ENCODE results near the gene TMEM186.
"Not testable (repeated sequence)": the region's sequence is repeated elsewhere in the genome, so short reads cannot be mapped to it uniquely, and the experiment has no call there.

The TMEM186 gene

GRCh38 chr16:8845699-8846298 is 48.4 kb upstream of the TMEM186 start:
- H3K9ac ChIP-seq (ENCODE audit: low read length), result no peak overlapping the region
- H3F3A ChIP-seq (ENCODE audit: insufficient read depth), result no peaks in the 10 kb centered on the region
- no peak overlapping the region for H3K4me2 ChIP-seq (ENCODE audit: low read depth, low read length, poor library complexity, severe bottlenecking)
- TF ChIP-seq EZH2phosphoT487 (conservative IDR thresholded peaks at IDR 0.05; ENCODE audit: low read length), result no peak
- TF ChIP-seq CTCF (IDR thresholded peaks at IDR 0.05; ENCODE audit: insufficient read depth, low read length, poor library complexity, severe bottlenecking), result no peak
- no peaks in the 10 kb centered on the region for H3K9me3 ChIP-seq (ENCODE audit: insufficient read depth, low read length)
- H3K9me2 ChIP-seq (replicated peaks; ENCODE audit: insufficient read depth, low read length), result no peaks in the 10 kb centered on the region
- H3K27me3 ChIP-seq (ENCODE audit: low read length), result no peaks in the 10 kb centered on the region
- no peak overlapping the region for H2AFZ ChIP-seq (ENCODE audit: low read depth, low read length, severe bottlenecking)
- H3K36me3 ChIP-seq (ENCODE audit: low read length), result no peaks in the 10 kb centered on the region; the same call in 1 of the 2 replicates
- H3K27ac ChIP-seq (ENCODE audit: low read depth, low read length), result no peak overlapping the region
- no peaks in the 10 kb centered on the region; the same call in 1 of the 2 replicates for H4K20me1 ChIP-seq (ENCODE audit: low read depth, low read length)
- H3K79me2 ChIP-seq (ENCODE audit: insufficient read depth, low read length), result peaks cover 15% of the 10 kb centered on the region
- no peak overlapping the region for H3K4me3 ChIP-seq (ENCODE audit: insufficient read depth, low read length, poor library complexity, severe bottlenecking)

GRCh38 chr16:8843296-8843695 is 45.9 kb upstream of the TMEM186 start:
- H3K27me3 ChIP-seq (ENCODE audit: low read length); H4K20me1 ChIP-seq (ENCODE audit: low read depth, low read length); H3K9ac ChIP-seq (ENCODE audit: low read length); H3K27ac ChIP-seq (ENCODE audit: low read depth, low read length); H3K36me3 ChIP-seq (ENCODE audit: low read length); H3F3A ChIP-seq (ENCODE audit: insufficient read depth); H3K4me3 ChIP-seq (ENCODE audit: insufficient read depth, low read length, poor library complexity, severe bottlenecking); H2AFZ ChIP-seq (ENCODE audit: low read depth, low read length, severe bottlenecking); H3K9me2 ChIP-seq (replicated peaks; ENCODE audit: insufficient read depth, low read length); H3K9me3 ChIP-seq (ENCODE audit: insufficient read depth, low read length); H3K4me2 ChIP-seq (ENCODE audit: low read depth, low read length, poor library complexity, severe bottlenecking): not testable (repeated sequence)
- H3K79me2 ChIP-seq (ENCODE audit: insufficient read depth, low read length), result peaks cover 15% of the 10 kb centered on the region

- H3K4me3 ChIP-seq (ENCODE audit: insufficient read depth, low read length, poor library complexity, severe bottlenecking); H3K9me2 ChIP-seq (replicated peaks; ENCODE audit: insufficient read depth, low read length); H3K27ac ChIP-seq (ENCODE audit: low read depth, low read length); H3K9ac ChIP-seq (ENCODE audit: low read length); H3K9me3 ChIP-seq (ENCODE audit: insufficient read depth, low read length); H2AFZ ChIP-seq (ENCODE audit: low read depth, low read length, severe bottlenecking); H3K4me2 ChIP-seq (ENCODE audit: low read depth, low read length, poor library complexity, severe bottlenecking); H4K20me1 ChIP-seq (ENCODE audit: low read depth, low read length); H3F3A ChIP-seq (ENCODE audit: insufficient read depth); H3K27me3 ChIP-seq (ENCODE audit: low read length); H3K36me3 ChIP-seq (ENCODE audit: low read length): not testable (repeated sequence)
- peaks cover 18% of the 10 kb centered on the region for H3K79me2 ChIP-seq (ENCODE audit: insufficient read depth, low read length)
Measured at GRCh38 chr16:8842016-8842415, 44.6 kb upstream of the TMEM186 start.

- not testable (repeated sequence) for H3K4me3 ChIP-seq (ENCODE audit: insufficient read depth, low read length, poor library complexity, severe bottlenecking); H3K9me3 ChIP-seq (ENCODE audit: insufficient read depth, low read length); H3K79me2 ChIP-seq (ENCODE audit: insufficient read depth, low read length); H3K36me3 ChIP-seq (ENCODE audit: low read length); H3K27ac ChIP-seq (ENCODE audit: low read depth, low read length); H3K9me2 ChIP-seq (replicated peaks; ENCODE audit: insufficient read depth, low read length); H3F3A ChIP-seq (ENCODE audit: insufficient read depth); H3K9ac ChIP-seq (ENCODE audit: low read length); H3K27me3 ChIP-seq (ENCODE audit: low read length); H2AFZ ChIP-seq (ENCODE audit: low read depth, low read length, severe bottlenecking); H4K20me1 ChIP-seq (ENCODE audit: low read depth, low read length); H3K4me2 ChIP-seq (ENCODE audit: low read depth, low read length, poor library complexity, severe bottlenecking)
Measured at GRCh38 chr16:8837594-8837993, 40.2 kb upstream of the TMEM186 start.

- H3K4me3 ChIP-seq (ENCODE audit: insufficient read depth, low read length, poor library complexity, severe bottlenecking); H3K36me3 ChIP-seq (ENCODE audit: low read length); H3K9me2 ChIP-seq (replicated peaks; ENCODE audit: insufficient read depth, low read length); H2AFZ ChIP-seq (ENCODE audit: low read depth, low read length, severe bottlenecking); H3K4me2 ChIP-seq (ENCODE audit: low read depth, low read length, poor library complexity, severe bottlenecking); H3K9me3 ChIP-seq (ENCODE audit: insufficient read depth, low read length); H3K79me2 ChIP-seq (ENCODE audit: insufficient read depth, low read length); H3K27me3 ChIP-seq (ENCODE audit: low read length); H4K20me1 ChIP-seq (ENCODE audit: low read depth, low read length); H3F3A ChIP-seq (ENCODE audit: insufficient read depth); H3K27ac ChIP-seq (ENCODE audit: low read depth, low read length); H3K9ac ChIP-seq (ENCODE audit: low read length): not testable (repeated sequence)
Measured at GRCh38 chr16:8836797-8837196, 39.4 kb upstream of the TMEM186 start.
